ENCODE measurements around the gene PI4KA.
A peak's percentile ranks its signal among the peaks of the same experiment; 100 is the strongest.

Gene PI4KA

DNA sequence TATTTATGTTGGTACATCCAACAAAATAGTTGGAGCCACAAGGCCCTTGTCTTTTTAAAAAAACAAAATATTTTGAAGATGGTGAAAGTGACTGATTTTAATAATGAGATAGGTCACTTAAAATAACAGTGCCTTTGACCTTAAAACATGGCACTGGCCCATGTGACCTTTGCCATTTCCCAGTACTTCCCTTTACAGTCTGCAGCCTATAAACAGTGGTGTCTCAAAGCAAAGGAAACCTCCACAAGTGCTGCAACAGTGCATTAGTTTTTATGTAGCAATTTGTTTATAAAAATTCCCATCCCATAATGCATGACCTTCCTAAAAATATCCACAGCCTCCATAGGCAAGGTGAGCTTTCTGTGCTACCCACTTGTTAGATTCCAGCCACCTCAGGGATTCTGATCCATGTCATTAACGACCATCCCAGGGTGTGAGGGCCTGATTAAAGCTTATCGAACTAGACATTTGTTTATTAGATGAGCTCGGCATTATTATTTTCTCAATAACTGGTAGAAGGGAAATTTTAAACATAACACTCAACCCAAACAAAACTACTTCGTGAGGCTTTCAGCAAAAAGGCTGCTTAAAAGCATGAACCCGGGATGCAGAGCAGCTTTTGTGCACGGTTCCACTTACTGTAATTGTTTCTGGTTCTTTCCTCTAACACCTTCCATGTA lies 30.6 kb upstream of the PI4KA start:
- no peak for TF ChIP-seq POLR2A (IDR thresholded peaks at IDR 0.05; ENCODE audit: low read length)
- TF ChIP-seq GATA1 (IDR thresholded peaks at IDR 0.05; ENCODE audit: low read depth, low read length), result no peak
- no peak for DNase-seq

DNA sequence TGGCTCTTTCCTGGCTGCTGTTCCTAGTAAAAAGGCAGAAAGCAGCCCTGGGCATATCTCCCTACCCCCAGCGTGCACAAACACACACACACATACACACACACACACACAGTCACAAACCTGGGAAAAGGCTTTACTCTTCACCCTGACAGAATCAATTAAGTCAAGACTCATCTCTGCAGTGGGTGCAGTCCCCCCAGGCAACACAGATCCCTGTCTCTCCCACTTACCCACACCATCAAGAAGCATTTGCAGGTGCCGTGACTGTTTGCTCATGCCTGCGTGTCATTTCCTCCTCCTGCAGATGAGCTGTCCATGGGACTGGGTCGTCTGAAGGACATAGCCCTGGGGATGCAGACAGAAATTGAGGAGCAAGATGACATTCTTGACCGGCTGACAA lies 28.8 kb upstream of the PI4KA start:
- no peak for TF ChIP-seq GATA1 (IDR thresholded peaks at IDR 0.05; ENCODE audit: low read depth, low read length)
- no peak for TF ChIP-seq POLR2A (IDR thresholded peaks at IDR 0.05; ENCODE audit: low read length)
- DNase-seq, result no peak

GRCh38 chr22:20885557-20886323 lies 27.1 kb upstream of the PI4KA start:
- TF ChIP-seq GATA1 (IDR thresholded peaks at IDR 0.05; ENCODE audit: low read depth, low read length) (no peak), POLR2A (IDR thresholded peaks at IDR 0.05; ENCODE audit: low read length) (no peak)
- DNase-seq, result peak; percentile 83 to 86

DNA sequence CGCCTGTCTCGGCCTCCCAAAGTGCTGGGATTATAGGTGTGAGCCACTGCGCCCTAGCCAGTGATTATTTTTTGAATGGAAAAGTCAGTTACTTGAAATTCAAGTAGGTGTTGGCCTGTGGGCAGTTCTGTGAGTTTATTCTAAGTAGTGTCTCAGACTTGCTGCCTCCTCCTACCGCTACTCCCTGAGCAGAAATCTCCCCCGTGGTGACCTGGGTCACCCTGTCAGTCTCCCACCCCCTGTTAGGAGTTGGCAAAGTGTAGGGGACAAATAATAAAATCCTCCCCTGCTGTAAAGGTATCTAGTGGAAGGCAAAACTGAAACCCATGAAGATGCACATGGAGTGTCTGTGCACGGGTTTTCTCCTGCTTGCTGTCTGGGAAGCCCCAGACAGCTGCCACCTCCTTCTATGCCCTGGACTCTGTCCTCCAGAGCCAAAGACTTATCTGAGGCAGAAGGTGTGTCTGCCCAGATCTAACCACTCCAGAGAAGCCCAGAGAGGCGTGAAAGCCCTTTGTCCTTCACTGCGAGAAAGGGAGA lies 26.5 kb upstream of the PI4KA start:
- TF ChIP-seq POLR2A (IDR thresholded peaks at IDR 0.05; ENCODE audit: low read length), result no peak
- DNase-seq, result no peak

DNA sequence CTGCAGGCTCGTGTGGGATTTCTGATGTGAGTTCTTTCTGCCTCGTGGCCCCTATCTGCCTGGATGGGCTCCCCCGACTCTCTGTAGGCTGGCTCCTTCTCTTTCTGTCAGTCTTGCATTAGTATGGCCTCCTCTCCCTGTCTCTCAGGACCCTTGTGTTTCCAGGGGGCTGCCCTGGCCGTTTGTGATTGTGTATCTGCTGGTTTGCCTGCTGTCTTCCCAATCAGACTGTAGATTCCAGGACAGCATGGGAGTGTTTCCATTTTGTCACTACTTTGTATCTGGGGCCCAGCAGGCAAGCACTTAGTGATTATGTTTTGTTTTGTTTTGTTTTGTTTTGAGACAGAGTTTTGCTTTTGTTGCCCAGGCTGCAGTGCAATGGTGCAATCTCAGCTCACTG lies 25.8 kb upstream of the PI4KA start:
- TF ChIP-seq GATA1 (IDR thresholded peaks at IDR 0.05; ENCODE audit: low read depth, low read length) (no peak), POLR2A (IDR thresholded peaks at IDR 0.05; ENCODE audit: low read length) (no peak)

DNA sequence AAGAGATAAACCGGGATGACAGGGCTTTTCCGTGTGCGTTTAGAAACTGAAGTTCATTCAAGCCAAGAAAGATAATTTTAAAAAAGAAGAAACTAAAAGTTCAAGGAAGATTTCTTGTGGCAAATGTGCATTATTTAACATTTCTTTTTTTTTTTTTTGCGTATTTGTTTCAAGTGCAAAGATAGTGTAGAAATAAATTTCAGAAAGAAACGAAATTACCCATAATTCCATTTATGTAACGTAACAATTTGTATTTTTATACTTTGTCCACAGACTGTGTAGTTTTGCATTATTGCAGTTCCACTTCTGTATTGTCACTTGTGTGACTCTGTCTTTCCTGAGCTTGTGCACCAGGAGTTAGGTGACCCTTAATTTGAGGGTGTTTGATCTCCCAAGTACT lies 24.2 kb upstream of the PI4KA start:
- DNase-seq, result no peak
- TF ChIP-seq POLR2A (IDR thresholded peaks at IDR 0.05; ENCODE audit: low read length) (no peak), GATA1 (IDR thresholded peaks at IDR 0.05; ENCODE audit: low read depth, low read length) (no peak)

More for the DNA sequence above, 25.8 kb upstream of the PI4KA start:
- no peak for DNase-seq

GRCh38 chr22:20881869-20882815 lies 23.5 kb upstream of the PI4KA start:
- DNase-seq, result no peak
- TF ChIP-seq POLR2A (IDR thresholded peaks at IDR 0.05; ENCODE audit: low read length), result no peak
- no peak for TF ChIP-seq GATA1 (IDR thresholded peaks at IDR 0.05; ENCODE audit: low read depth, low read length)

DNA sequence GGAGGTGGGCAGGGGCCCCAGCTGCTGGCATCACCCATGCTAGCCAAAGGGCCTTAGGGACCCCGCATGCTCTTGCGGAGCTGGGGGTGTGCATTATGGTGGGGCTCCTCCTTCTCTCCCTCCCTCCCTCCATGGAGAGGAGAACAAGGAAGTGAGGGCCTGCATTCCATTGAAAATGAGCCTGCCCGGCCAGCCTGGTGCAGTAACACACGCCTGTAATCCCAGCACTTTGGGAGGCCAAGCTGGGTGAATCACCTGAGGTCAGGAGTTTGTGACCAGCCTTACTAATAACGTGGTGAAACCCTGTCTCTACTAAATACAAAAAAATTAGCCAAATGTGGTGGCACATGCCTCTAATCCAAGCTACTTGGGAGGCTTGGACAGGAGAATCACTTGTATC lies 22.6 kb upstream of the PI4KA start:
- TF ChIP-seq GATA1 (IDR thresholded peaks at IDR 0.05; ENCODE audit: low read depth, low read length) (no peak), POLR2A (IDR thresholded peaks at IDR 0.05; ENCODE audit: low read length) (no peak)
- no peak for DNase-seq

DNA sequence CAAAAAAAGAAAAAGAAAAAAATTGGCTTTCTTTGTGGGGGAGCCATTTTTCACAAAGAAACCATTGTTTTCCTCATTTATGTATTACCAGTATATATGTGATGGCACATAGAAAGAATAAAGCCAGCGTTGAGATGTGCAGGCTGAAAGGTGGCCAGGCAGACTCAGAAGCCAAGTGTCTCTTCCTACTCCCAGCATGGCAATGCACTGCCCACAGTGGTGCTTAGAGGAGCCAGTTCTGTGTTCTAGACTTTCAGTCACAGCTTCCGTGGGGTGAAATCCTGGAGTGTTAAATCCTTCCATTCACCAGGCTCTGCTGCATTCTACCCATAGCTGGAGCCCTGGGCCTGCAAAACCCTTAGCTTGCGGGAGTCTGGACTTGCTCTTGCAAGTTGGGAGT lies 19.1 kb upstream of the PI4KA start:
- DNase-seq, result no peak
- TF ChIP-seq POLR2A (IDR thresholded peaks at IDR 0.05; ENCODE audit: low read length) (no peak), GATA1 (IDR thresholded peaks at IDR 0.05; ENCODE audit: low read depth, low read length) (no peak)

- DNase-seq, result no peak
- TF ChIP-seq GATA1 (IDR thresholded peaks at IDR 0.05; ENCODE audit: low read depth, low read length) (no peak), POLR2A (IDR thresholded peaks at IDR 0.05; ENCODE audit: low read length) (no peak)
Measured at GRCh38 chr22:20875296-20875695, 16.7 kb upstream of the PI4KA start.

DNA sequence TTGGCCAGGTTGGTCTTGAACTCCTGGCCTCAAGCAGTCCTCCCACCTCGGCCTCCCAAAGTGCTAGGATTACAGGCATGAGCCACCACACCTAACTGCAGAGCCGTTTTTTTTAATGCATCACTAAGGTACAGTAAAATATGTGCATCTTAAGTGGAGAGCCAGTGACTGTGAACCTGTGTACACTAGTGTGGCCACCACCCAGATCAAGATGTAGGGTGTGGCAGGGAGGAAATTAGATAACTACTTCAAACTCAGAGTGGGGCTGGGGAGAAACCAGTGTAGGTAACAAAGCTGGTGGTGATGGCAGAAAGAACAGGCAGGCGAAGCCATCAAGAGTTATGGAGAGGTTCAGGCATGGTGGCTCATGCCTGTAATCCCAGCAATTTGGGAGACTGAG lies 14.6 kb upstream of the PI4KA start:
- DNase-seq, result peak in 1 of 2 experiments; percentile 31
- TF ChIP-seq POLR2A (IDR thresholded peaks at IDR 0.05; ENCODE audit: low read length) (no peak), GATA1 (IDR thresholded peaks at IDR 0.05; ENCODE audit: low read depth, low read length) (no peak)

DNA sequence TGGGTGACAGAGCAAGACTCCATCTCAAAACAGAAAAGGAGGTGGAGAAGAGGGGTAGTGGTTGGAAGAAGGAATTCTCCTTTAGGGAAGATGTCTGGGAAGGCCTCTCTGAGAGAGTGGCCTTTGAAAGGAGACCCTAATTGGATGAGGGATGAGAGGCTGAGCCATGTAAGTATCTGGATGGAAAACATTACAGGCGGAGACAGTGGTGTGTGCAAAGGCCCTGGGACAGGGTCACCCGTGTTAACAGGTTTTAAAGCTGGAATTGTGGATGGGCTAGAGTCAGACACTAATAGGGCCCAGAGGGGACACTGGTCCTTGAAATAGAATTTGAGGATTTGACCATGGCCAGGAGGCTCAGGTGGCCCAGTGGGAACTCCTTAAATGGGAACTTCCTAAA lies 10.6 kb upstream of the PI4KA start:
- TF ChIP-seq POLR2A (IDR thresholded peaks at IDR 0.05; ENCODE audit: low read length), result no peak
- TF ChIP-seq GATA1 (IDR thresholded peaks at IDR 0.05; ENCODE audit: low read depth, low read length), result no peak
- DNase-seq, result no peak

DNA sequence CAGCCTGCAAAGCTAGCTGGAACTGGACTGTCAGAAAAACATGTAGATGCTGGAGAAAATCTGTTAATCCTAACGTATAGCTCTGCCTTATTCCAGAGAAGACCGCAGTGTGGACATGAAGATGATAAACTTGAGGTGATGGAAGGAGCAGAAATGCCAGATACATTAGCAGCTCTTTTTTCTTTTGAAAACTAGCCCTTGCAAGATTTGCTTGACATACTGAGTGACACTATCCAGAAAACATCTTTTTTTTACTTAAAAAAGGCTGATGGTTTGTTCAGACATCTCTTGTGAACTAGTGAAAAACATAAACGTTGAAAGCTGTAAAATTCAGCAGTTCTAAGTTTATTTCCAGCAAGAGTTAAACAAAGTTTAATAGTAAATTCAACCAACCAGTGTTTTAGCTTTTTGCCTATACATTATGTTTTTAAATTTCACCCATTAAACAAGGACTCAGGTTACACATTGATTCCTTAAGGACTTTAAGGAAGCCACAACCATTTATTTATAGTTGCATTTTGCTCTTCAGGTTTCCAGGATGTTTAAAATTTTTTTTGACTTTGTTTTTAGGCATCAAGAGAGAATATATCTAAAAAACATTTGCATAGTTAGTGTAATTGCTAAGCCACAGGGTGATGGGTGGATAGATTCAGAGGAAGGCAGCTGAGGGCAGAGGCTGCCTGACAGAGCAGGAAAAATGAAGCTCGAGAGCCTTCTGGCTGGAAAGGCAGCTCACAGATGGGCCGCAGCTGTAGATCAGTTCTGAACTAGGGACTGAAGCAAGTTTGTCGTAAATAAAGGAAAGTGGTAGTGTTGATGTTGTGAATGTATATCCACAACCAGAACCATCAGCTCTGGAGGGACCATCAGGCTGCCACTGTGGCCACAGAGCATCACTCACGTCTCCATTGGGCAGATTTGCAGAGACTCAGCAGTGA lies 9.7 kb upstream of the PI4KA start:
- no peak for TF ChIP-seq GATA1 (IDR thresholded peaks at IDR 0.05; ENCODE audit: low read depth, low read length)
- no peak for TF ChIP-seq POLR2A (IDR thresholded peaks at IDR 0.05; ENCODE audit: low read length)
- no peak for DNase-seq
